ENCODE data around the gene KRT37. TPM values are rescaled to one million over a fixed set of nuclear protein-coding genes. Genes with fewer than 3 reads are reported as not detected.

The KRT37 gene
- not detected in 2 replicates for total RNA-seq

DNA sequence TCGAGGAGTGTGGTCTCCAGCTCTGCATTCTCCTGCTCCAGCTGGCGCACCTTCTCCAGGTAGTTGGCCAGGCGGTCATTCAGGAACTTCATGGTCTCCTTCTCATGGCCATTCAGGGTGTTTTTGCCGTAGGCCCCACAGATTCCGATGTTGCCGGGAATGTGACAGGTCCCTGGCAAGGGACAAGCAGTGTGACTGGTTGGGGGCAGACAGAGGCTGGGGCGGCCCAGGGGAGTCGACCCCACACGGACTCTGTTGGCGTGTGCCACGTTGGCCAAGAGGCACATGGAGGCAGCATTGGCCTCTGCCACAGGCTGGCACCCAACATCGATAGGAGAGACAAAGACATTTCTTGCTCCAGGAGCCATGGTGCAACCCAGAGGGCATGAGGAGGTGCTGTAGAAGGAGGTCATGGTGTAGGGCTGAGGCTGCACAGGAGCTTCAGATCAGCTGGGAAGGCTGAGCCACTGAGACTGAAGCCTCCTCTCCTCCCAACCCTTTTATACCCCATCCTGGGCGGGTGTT, at the start of gene KRT37:
TSS of gene KRT37 (minus strand) at position 475 of the 525 bp plus-strand sequence. CDS start at position 413, 62 bp downstream.
- no peak for DNase-seq (ENCODE audit: low read depth)
- no peaks in the 10 kb centered on the region for H3K27me3 ChIP-seq (ENCODE audit: control insufficient read depth, insufficient read depth, low read length)
- TF ChIP-seq, protein P1, sequence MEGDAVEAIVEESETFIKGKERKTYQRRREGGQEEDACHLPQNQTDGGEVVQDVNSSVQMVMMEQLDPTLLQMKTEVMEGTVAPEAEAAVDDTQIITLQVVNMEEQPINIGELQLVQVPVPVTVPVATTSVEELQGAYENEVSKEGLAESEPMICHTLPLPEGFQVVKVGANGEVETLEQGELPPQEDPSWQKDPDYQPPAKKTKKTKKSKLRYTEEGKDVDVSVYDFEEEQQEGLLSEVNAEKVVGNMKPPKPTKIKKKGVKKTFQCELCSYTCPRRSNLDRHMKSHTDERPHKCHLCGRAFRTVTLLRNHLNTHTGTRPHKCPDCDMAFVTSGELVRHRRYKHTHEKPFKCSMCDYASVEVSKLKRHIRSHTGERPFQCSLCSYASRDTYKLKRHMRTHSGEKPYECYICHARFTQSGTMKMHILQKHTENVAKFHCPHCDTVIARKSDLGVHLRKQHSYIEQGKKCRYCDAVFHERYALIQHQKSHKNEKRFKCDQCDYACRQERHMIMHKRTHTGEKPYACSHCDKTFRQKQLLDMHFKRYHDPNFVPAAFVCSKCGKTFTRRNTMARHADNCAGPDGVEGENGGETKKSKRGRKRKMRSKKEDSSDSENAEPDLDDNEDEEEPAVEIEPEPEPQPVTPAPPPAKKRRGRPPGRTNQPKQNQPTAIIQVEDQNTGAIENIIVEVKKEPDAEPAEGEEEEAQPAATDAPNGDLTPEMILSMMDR (IDR thresholded peaks at IDR 0.05; ENCODE audit: insufficient read depth, low read length, severe bottlenecking): no peak
- no peak for FAIRE-seq
- H3K36me3 ChIP-seq (ENCODE audit: control insufficient read depth, insufficient read depth, low read length): no peaks in the 10 kb centered on the region
- H3K4me3 ChIP-seq (ENCODE audit: low read depth, low read length): no peak within 1 kb of the TSS

- no peak overlapping the region for H3K4me3 ChIP-seq (ENCODE audit: low read depth, low read length)
- FAIRE-seq (no peak), DNase-seq (ENCODE audit: low read depth) (no peak)
- H3K27me3 ChIP-seq (ENCODE audit: control insufficient read depth, insufficient read depth, low read length): no peaks in the 10 kb centered on the region
- H3K36me3 ChIP-seq (ENCODE audit: control insufficient read depth, insufficient read depth, low read length): no peaks in the 10 kb centered on the region
- TF ChIP-seq, protein P1 (IDR thresholded peaks at IDR 0.05; ENCODE audit: insufficient read depth, low read length, severe bottlenecking): no peak
Observed at GRCh38 chr17:41468346-41468745, 44.0 kb upstream of the KRT37 start.

DNA sequence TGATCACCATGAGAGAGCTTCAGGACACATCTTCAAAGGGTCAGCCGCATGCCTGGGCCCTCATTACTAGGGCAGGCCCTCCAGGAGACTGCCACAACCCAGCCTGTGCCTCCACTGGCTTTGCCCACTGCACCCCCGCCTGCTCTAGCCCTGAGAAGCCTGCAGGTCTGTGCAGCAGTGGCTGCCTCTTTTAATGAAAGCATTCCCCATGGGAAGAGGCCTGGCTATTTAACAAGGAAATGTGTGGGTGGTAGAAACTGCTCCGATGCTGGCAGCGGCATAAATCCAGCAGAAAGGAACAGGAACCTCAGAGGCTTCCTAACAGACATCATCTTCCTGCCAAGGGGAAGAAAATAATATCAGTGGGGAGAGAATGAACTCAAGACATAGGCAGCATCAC, 43.2 kb upstream of the KRT37 start:
- TF ChIP-seq, protein P1 (IDR thresholded peaks at IDR 0.05; ENCODE audit: insufficient read depth, low read length, severe bottlenecking): no peak
- Histone ChIP-seq H3K27me3 (ENCODE audit: control insufficient read depth, insufficient read depth, low read length) (no peaks in the 10 kb centered on the region), H3K36me3 (ENCODE audit: control insufficient read depth, insufficient read depth, low read length) (no peaks in the 10 kb centered on the region), H3K4me3 (ENCODE audit: low read depth, low read length) (no peak overlapping the region)
- FAIRE-seq (no peak), DNase-seq (ENCODE audit: low read depth) (peak; percentile 38)

DNA sequence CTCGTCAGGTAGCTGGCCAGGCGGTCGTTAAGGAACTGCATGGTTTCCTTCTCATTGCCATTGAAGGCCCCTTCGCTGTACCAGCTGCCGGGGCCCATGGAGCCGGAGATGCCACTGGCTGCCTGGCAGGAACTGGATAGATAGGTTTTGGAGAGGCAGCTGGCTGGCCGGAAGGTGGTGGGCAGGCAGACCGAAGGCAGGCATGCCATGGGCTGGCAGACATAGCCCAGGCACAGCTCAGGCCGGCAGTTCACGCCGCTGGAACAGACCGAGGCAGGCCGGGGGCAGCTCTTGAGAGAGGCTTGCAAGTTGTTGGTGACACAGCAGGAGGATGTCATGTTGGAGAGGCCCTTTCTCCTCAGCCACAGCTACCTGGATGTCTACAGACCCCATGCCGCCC, 42.6 kb upstream of the KRT37 start, which contains the start of gene KRT32:
TSS of gene KRT32 (minus strand) at position 399 of the 400 bp plus-strand sequence. CDS start at position 338, 61 bp downstream.
- H3K4me3 ChIP-seq (ENCODE audit: low read depth, low read length): no peak within 1 kb of the TSS
- FAIRE-seq: no peak
- TF ChIP-seq, protein P1 (IDR thresholded peaks at IDR 0.05; ENCODE audit: insufficient read depth, low read length, severe bottlenecking): no peak
- DNase-seq (ENCODE audit: low read depth): no peak
- H3K36me3 ChIP-seq (ENCODE audit: control insufficient read depth, insufficient read depth, low read length): no peaks in the 10 kb centered on the region
- H3K27me3 ChIP-seq (ENCODE audit: control insufficient read depth, insufficient read depth, low read length): no peaks in the 10 kb centered on the region

- TF ChIP-seq, protein P1 (IDR thresholded peaks at IDR 0.05; ENCODE audit: insufficient read depth, low read length, severe bottlenecking): no peak
- Histone ChIP-seq H3K4me3 (ENCODE audit: low read depth, low read length) (no peak overlapping the region), H3K36me3 (ENCODE audit: control insufficient read depth, insufficient read depth, low read length) (no peaks in the 10 kb centered on the region), H3K27me3 (ENCODE audit: control insufficient read depth, insufficient read depth, low read length) (no peaks in the 10 kb centered on the region)
- FAIRE-seq (peak; percentile 91), DNase-seq (ENCODE audit: low read depth) (peak; percentile 99)
Observed at GRCh38 chr17:41464682-41465081, 40.3 kb upstream of the KRT37 start.

DNA sequence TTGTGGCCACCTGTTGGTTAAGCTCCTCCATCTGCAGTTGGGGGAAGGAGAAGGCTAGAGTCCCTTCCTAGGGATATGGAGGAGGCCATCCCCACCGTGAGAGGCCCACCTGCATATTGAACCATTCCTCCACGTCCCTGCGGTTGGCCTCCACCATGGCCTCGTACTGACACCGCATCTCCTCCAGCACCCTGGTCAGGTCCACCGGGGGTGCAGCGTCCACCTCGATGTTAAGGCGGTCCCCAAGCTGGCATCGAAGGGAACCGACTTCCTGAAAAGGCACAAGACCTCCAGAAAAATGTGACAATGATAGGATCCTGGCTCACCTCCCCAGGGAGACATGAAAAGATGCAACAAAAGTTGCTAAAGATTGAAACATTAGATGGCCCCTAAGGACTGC, 39.8 kb upstream of the KRT37 start:
- Histone ChIP-seq H3K36me3 (ENCODE audit: control insufficient read depth, insufficient read depth, low read length) (no peaks in the 10 kb centered on the region), H3K27me3 (ENCODE audit: control insufficient read depth, insufficient read depth, low read length) (no peaks in the 10 kb centered on the region), H3K4me3 (ENCODE audit: low read depth, low read length) (no peak overlapping the region)
- FAIRE-seq (peak; percentile 52), DNase-seq (ENCODE audit: low read depth) (no peak)
- TF ChIP-seq, protein P1 (IDR thresholded peaks at IDR 0.05; ENCODE audit: insufficient read depth, low read length, severe bottlenecking): no peak

Data from bronchial epithelial cell (primary cell).